SK-N-SH treated with all-trans-retinoic acid at 6 μM for 48 hours (cell line): Measurements from ENCODE around the gene XRN1.

Experiments used
- ESRRG ChIP-seq: fragments of 250-450 bp; sonication (Bioruptor Pico); IDR thresholded peaks from 2 replicates; pipeline ENCODE4 v1.6.1; 2021; ENCODE audit warnings: mild to moderate bottlenecking
- GLIS3 ChIP-seq: fragments of 250-450 bp; sonication (Bioruptor Pico); IDR thresholded peaks from 2 replicates; pipeline ENCODE4 v1.5.0; 2020; ENCODE audit warnings: mild to moderate bottlenecking, moderate library complexity
- OSR1 ChIP-seq: fragments of 250-450 bp; sonication (Bioruptor Pico); IDR thresholded peaks from 2 replicates; pipeline ENCODE4 v1.8.0; 2022; ENCODE audit warnings: moderate library complexity, mild to moderate bottlenecking, inconsistent platforms
- POU6F1 ChIP-seq: fragments of 250-450 bp; sonication (Bioruptor Pico); IDR thresholded peaks from 2 replicates; pipeline ENCODE4 v1.8.0; 2021; ENCODE audit warnings: low read depth, mild to moderate bottlenecking, moderate library complexity, borderline replicate concordance
- PPARA ChIP-seq: fragments of 250-450 bp; sonication (Bioruptor Pico); IDR thresholded peaks from 2 replicates; pipeline ENCODE4 v1.5.0; 2020; ENCODE audit warnings: mild to moderate bottlenecking, borderline replicate concordance
- TOX ChIP-seq: fragments of 250-450 bp; sonication (Bioruptor Pico); IDR thresholded peaks from 2 replicates; pipeline ENCODE4 v1.8.0; 2021; ENCODE audit warnings: mild to moderate bottlenecking, moderate library complexity, borderline replicate concordance
- ZFP30 ChIP-seq: fragments of 450-650 bp; formaldehyde crosslinking; IDR thresholded peaks from 2 replicates; pipeline ENCODE4 v1.5.0; 2022; ENCODE audit warnings: mild to moderate bottlenecking, moderate library complexity
- ZNF70 ChIP-seq: fragments of 450-650 bp; formaldehyde crosslinking; IDR thresholded peaks from 2 replicates; pipeline ENCODE4 v1.5.0; 2020; ENCODE audit warnings: mild to moderate bottlenecking, moderate library complexity

- TF ChIP-seq POU6F1 (CRISPR knock-in tag) (no peak), ZNF70 (CRISPR knock-in tag) (no peak), ESRRG (CRISPR knock-in tag) (no peak), ZFP30 (CRISPR knock-in tag) (no peak), OSR1 (CRISPR knock-in tag) (no peak), GLIS3 (no peak), TOX (CRISPR knock-in tag) (no peak), PPARA (CRISPR knock-in tag) (no peak)
Measured at GRCh38 chr3:142468456-142468855, 20.6 kb upstream of the XRN1 start.
